SK-N-SH (cell line): ENCODE results near the gene NEURL3. TPM values are rescaled to one million over a fixed set of nuclear protein-coding genes. Genes with fewer than 3 reads are reported as not detected.
A peak's percentile ranks its signal among the peaks of the same experiment; 100 is the strongest.

Experiments used
- CTCF ChIA-PET: fragments of 300-600, 350-600 bp; formaldehyde crosslinking; extraction: SDS; loops from one replicate; lab custom pipeline; 2021; lab: Yijun Ruan, JAX
- POLR2A ChIA-PET: fragments of 350-600 bp; sonication (Branson Sonifier 250); formaldehyde crosslinking; extraction: SDS; loops from one replicate; lab custom pipeline; 2020; ENCODE audit warnings: antibody characterized with exemption, inconsistent platforms; lab: Yijun Ruan, JAX
- DNase-seq: peaks from one replicate; pipeline ENCODE4 v3.0.0; 2012
- H2AFZ ChIP-seq: fragments of 200-600 bp; sonication (generic); 2 replicates; pipeline ENCODE4 v1.8.1; 2016; ENCODE audit warnings: antibody characterized with exemption, mild to moderate bottlenecking, low read depth
- H3F3A ChIP-seq: fragments of 200-600 bp; sonication (generic); replicated peaks from 2 replicates; pipeline ENCODE3; 2016; ENCODE audit warnings: antibody characterized with exemption, mild to moderate bottlenecking; ENCODE audit not compliant: insufficient read depth
- H3K27ac ChIP-seq, 2 experiments: fragments of 200-500 bp in 1 of 2; fragments of 200-600 bp in 1 of 2; sonication (Bioruptor generic) in 1 of 2; sonication (generic), shearing (Covaris generic) in 1 of 2; 2 replicates each; pipeline versions ENCODE4 v1.5.1 to v1.6.1; 2014 to 2016; ENCODE audit warnings: low read depth in 2 of 2, inconsistent platforms in 1 of 2, low read length in 1 of 2, mild to moderate bottlenecking in 1 of 2, mixed read lengths in 1 of 2
- H3K27me3 ChIP-seq: fragments of 200-600 bp; sonication (generic), shearing (Covaris generic); 2 replicates; pipeline ENCODE4 v1.6.1; 2016; ENCODE audit warnings: mixed run types; ENCODE audit not compliant: insufficient read depth
- H3K36me3 ChIP-seq, 2 experiments: fragments of 200-500 bp in 1 of 2; fragments of 200-600 bp in 1 of 2; sonication (Bioruptor generic) in 1 of 2; sonication (generic) in 1 of 2; replicated peaks in 1 of 2; 2 replicates each; pipeline versions ENCODE3 to v1.5.1; 2014 to 2016; ENCODE audit warnings: low read length in 1 of 2, mild to moderate bottlenecking in 1 of 2; ENCODE audit not compliant: insufficient read depth in 2 of 2, control insufficient read depth in 1 of 2
- H3K4me1 ChIP-seq, 2 experiments: fragments of 200-500 bp in 1 of 2; fragments of 200-600 bp in 1 of 2; sonication (Bioruptor generic) in 1 of 2; sonication (generic), shearing (Covaris generic) in 1 of 2; 2 replicates each; pipeline versions ENCODE4 v1.5.1 to v1.6.1; 2014 to 2016; ENCODE audit warnings: low read depth in 1 of 2, low read length in 1 of 2, mixed run types in 1 of 2; ENCODE audit not compliant: insufficient read depth in 2 of 2, control insufficient read depth in 1 of 2
- H3K4me2 ChIP-seq: fragments of 200-600 bp; sonication (generic), shearing (Covaris generic); 2 replicates; pipeline ENCODE4 v1.6.1; 2017; ENCODE audit warnings: mixed run types
- H3K4me3 ChIP-seq, 2 experiments: fragments of 200-500 bp in 1 of 2; fragments of 200-600 bp in 1 of 2; sonication (Bioruptor generic) in 1 of 2; sonication (generic), shearing (Covaris generic) in 1 of 2; 2 replicates each; pipeline versions ENCODE4 v1.5.1 to v1.8.1; 2014 to 2016; ENCODE audit warnings: low read depth in 2 of 2, inconsistent platforms in 1 of 2, low read length in 1 of 2, mild to moderate bottlenecking in 1 of 2, mixed read lengths in 1 of 2, moderate library complexity in 1 of 2
- H3K79me2 ChIP-seq: fragments of 200-600 bp; sonication (generic); 2 replicates; pipeline ENCODE4 v1.8.1; 2017; ENCODE audit warnings: mild to moderate bottlenecking; ENCODE audit not compliant: insufficient read depth
- H3K9ac ChIP-seq: fragments of 200-600 bp; sonication (generic); 2 replicates; pipeline ENCODE4 v1.6.1; 2017; ENCODE audit warnings: mixed run types
- H3K9me2 ChIP-seq: fragments of 200-600 bp; sonication (generic); 2 replicates; pipeline ENCODE4 v1.6.1; 2017; ENCODE audit warnings: mixed run types
- H3K9me3 ChIP-seq: fragments of 200-600 bp; sonication (generic); 2 replicates; pipeline ENCODE4 v1.6.1; 2017; ENCODE audit warnings: mixed run types, mild to moderate bottlenecking, moderate library complexity
- H4K20me1 ChIP-seq: fragments of 200-600 bp; sonication (generic); 2 replicates; pipeline ENCODE4 v1.6.1; 2017; ENCODE audit warnings: mild to moderate bottlenecking, mixed run types; ENCODE audit not compliant: insufficient read depth
- ELF1 ChIP-seq: IDR thresholded peaks from 2 replicates; pipeline ENCODE4 v1.4.0; 2012
- FOSL2 ChIP-seq: IDR thresholded peaks from 2 replicates; pipeline ENCODE4 v1.4.0; 2012; ENCODE audit warnings: low read depth, mild to moderate bottlenecking, moderate library complexity, borderline replicate concordance
- FOXM1 ChIP-seq: IDR thresholded peaks from 2 replicates; pipeline ENCODE4 v1.4.0; 2012; ENCODE audit warnings: low read depth, mild to moderate bottlenecking
- MXI1 ChIP-seq: IDR thresholded peaks from 2 replicates; pipeline ENCODE4 v1.6.1; 2012; ENCODE audit warnings: mild to moderate bottlenecking, low read depth, low read length, improper control_type of control experiment
- NFIC ChIP-seq: IDR thresholded peaks from 2 replicates; pipeline ENCODE4 v1.4.0; 2012; ENCODE audit warnings: borderline replicate concordance
- POLR2AphosphoS5 ChIP-seq: IDR thresholded peaks from 2 replicates; pipeline ENCODE4 v1.6.1; 2012; ENCODE audit warnings: low read depth, low read length
- RAD21 ChIP-seq: IDR thresholded peaks from 2 replicates; pipeline ENCODE4 v1.6.1; 2012; ENCODE audit warnings: mild to moderate bottlenecking, low read length
- SMC3 ChIP-seq: IDR thresholded peaks from 2 replicates; pipeline ENCODE4 v1.6.1; 2012; ENCODE audit warnings: low read depth, low read length, improper control_type of control experiment
- YY1 ChIP-seq: IDR thresholded peaks from 2 replicates; pipeline ENCODE4 v1.4.0; 2012; ENCODE audit warnings: low read depth, mild to moderate bottlenecking
- WGBS: methylation state at CpG from one replicate; pipeline ENCODE4 v1.1.6; 2017; ENCODE audit warnings: low lambda C conversion rate; 5-methylcytosine and 5-hydroxymethylcytosine counted together
- polyA plus RNA-seq, 3 experiments: library from polyadenylated mRNA; depleted of rRNA; stranded (reverse); fragments of >200 nt; gene quantifications; 2 replicates each; pipeline ENCODE4 v1.2.3, GENCODE V29; 2012
- TF ChIP-seq, protein P1 (sequence below): fragments of 150-350 bp; IDR thresholded peaks from 2 replicates; pipeline ENCODE4 v1.6.1; 2016; ENCODE audit warnings: mild to moderate bottlenecking, low read depth, low read length
- TF ChIP-seq, protein P2 (sequence below): fragments of 200-600 bp; sonication (generic); IDR thresholded peaks from 2 replicates; pipeline ENCODE4 v1.6.1; 2017; ENCODE audit warnings: antibody characterized with exemption, mild to moderate bottlenecking, moderate library complexity
- TF ChIP-seq, protein P3 (sequence below): IDR thresholded peaks from 2 replicates; pipeline ENCODE4 v1.6.1; 2012; ENCODE audit warnings: mild to moderate bottlenecking, low read depth, low read length, moderate library complexity
- TF ChIP-seq, protein P4 (sequence below): IDR thresholded peaks from 2 replicates; pipeline ENCODE4; 2012
- TF ChIP-seq, protein P5 (sequence below): IDR thresholded peaks from 2 replicates; pipeline ENCODE4 v1.4.0; 2012; ENCODE audit warnings: low read depth

The NEURL3 gene, protein sequence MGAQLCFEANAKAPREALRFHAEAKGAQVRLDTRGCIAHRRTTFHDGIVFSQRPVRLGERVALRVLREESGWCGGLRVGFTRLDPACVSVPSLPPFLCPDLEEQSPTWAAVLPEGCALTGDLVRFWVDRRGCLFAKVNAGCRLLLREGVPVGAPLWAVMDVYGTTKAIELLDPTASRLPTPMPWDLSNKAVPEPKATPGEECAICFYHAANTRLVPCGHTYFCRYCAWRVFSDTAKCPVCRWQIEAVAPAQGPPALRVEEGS
- 0.05 and 0.08 TPM in 2 replicates for polyA plus RNA-seq (2012; rRNA removed)
- 0.01 TPM in 1 of 2 replicates, not detected in the other for polyA plus RNA-seq (2012; cell fraction: cytosol; rRNA removed)
- 0.04 TPM in 1 of 2 replicates, not detected in the other for polyA plus RNA-seq (2012; cell fraction: nucleus; rRNA removed)

DNA sequence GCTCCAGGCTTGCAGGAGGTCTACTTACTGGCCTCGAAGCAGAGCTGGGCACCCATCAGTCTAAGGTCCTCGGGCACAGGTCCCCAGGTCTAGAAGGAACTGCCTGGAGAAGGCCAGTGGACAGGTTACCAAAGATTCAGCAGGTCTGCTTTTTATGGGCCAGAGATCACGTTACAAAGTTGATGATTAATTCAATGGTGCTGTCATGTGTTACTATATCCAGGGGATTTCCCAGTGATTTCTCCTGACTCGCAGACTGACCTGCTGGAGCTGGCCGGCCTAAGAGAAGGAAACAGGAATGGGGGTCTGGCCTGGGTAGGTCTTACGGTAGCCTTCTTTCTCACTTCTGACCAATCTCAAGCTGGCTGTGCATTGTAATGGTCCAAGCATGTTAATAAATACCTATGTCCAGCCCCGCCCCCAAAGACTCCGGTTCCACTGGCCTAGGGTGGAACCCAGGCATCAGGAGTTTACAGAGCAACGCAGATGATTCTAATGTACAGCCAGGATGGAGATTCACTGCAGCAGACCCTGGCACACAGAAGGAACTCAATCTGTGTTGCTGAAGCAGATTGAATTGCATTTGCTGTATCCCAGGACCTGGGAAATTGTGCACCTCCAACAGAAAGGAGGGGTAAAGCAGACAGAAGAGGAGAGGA lies at the start of gene NEURL3:
NEURL3 (minus strand) TSS at position 127 of the 659 bp plus-strand sequence; CDS start at position 56, 71 bp downstream.
- POLR2A ChIA-PET: no interaction called here

DNA sequence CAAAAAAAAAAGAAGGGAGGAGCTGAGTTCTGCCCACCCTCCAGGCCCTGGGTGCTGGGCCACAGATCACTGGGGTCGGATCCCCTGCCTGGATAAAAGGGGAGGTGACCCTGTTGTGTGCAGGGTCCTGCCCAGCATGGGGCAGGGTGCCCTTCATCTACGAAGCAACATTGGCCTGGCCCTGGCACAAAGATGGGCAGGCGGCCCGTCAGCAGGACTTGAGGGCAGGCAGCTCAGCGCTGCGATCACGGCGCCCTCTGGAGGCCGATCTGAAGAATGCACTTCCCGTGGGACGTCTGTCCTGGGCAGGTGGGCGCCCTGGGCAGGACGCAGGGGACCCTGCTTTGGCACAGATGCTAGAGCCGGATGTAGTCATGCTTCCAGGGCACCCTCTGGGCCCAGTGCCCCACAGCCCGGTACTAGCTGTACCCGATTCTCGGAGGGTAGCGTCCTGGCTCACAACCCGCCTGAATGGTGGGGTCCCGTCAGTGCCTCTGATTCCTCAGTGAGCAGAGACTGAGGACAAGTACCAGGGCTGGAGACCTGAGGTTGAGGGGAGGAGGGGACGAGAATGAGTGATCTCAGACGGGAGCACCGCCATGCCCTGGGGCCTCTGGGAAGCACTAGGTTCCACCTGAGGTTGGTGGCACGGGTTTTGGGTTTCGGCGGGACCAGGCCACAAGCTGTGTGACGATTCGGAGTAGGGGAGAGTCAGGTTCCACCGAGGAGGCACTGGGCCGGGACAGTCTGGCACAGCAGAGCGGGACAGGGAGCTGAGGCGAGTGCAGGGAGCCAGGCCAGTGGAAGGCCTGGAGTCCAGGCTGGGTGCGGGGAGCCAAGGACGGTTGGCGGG lies 49.4 kb upstream of the NEURL3 start:
- peaks cover 3% of the 10 kb centered on the region for H3F3A ChIP-seq
- no peak overlapping the region for H3K27ac ChIP-seq
- peak; percentile 90 for DNase-seq
- H3K4me1 ChIP-seq: peaks cover 0 to 3% of the 10 kb centered on the region in 2 experiments; a peak in 1 of 4 replicates
- no peak overlapping the region; a peak in 1 of 4 replicates for H3K4me3 ChIP-seq
- 72% methylated on average over 16 of the region's 35 CpGs for WGBS
- H3K9ac ChIP-seq: no peak overlapping the region
- H4K20me1 ChIP-seq: no peaks in the 10 kb centered on the region
- H3K9me2 ChIP-seq: no peaks in the 10 kb centered on the region
- H3K9me3 ChIP-seq: no peaks in the 10 kb centered on the region
- CTCF ChIA-PET: interaction anchor here (0.6 to 6.6 kb wide), 55 partner anchors 11 to 562 kb away, joined by 3 to 91 read pairs (median 4); partner anchors contain the start of gene NEURL3
- no peaks in the 10 kb centered on the region for H3K79me2 ChIP-seq
- no peaks in the 10 kb centered on the region for H3K27me3 ChIP-seq
- peaks cover 0 to 3% of the 10 kb centered on the region in 2 experiments for H3K36me3 ChIP-seq
- no peak overlapping the region for H3K4me2 ChIP-seq
- POLR2A ChIA-PET: interaction anchor here (0.6 to 0.7 kb wide), 2 partner anchors 19 to 155 kb away, joined by 3 to 5 read pairs; no protein-coding TSS in a partner anchor
- H2AFZ ChIP-seq: no peak overlapping the region
- TF ChIP-seq SMC3 (peak; percentile 56; the same call in 1 of the 2 replicates), FOXM1 (no peak), FOSL2 (no peak), ELF1 (no peak), RAD21 (peak; percentile 82), YY1 (no peak), NFIC (no peak), POLR2AphosphoS5 (no peak)
- TF ChIP-seq, protein P1, sequence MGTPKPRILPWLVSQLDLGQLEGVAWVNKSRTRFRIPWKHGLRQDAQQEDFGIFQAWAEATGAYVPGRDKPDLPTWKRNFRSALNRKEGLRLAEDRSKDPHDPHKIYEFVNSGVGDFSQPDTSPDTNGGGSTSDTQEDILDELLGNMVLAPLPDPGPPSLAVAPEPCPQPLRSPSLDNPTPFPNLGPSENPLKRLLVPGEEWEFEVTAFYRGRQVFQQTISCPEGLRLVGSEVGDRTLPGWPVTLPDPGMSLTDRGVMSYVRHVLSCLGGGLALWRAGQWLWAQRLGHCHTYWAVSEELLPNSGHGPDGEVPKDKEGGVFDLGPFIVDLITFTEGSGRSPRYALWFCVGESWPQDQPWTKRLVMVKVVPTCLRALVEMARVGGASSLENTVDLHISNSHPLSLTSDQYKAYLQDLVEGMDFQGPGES: no peak
- TF ChIP-seq, protein P2, sequence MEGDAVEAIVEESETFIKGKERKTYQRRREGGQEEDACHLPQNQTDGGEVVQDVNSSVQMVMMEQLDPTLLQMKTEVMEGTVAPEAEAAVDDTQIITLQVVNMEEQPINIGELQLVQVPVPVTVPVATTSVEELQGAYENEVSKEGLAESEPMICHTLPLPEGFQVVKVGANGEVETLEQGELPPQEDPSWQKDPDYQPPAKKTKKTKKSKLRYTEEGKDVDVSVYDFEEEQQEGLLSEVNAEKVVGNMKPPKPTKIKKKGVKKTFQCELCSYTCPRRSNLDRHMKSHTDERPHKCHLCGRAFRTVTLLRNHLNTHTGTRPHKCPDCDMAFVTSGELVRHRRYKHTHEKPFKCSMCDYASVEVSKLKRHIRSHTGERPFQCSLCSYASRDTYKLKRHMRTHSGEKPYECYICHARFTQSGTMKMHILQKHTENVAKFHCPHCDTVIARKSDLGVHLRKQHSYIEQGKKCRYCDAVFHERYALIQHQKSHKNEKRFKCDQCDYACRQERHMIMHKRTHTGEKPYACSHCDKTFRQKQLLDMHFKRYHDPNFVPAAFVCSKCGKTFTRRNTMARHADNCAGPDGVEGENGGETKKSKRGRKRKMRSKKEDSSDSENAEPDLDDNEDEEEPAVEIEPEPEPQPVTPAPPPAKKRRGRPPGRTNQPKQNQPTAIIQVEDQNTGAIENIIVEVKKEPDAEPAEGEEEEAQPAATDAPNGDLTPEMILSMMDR: peak; percentile 90
- TF ChIP-seq, protein P3, sequence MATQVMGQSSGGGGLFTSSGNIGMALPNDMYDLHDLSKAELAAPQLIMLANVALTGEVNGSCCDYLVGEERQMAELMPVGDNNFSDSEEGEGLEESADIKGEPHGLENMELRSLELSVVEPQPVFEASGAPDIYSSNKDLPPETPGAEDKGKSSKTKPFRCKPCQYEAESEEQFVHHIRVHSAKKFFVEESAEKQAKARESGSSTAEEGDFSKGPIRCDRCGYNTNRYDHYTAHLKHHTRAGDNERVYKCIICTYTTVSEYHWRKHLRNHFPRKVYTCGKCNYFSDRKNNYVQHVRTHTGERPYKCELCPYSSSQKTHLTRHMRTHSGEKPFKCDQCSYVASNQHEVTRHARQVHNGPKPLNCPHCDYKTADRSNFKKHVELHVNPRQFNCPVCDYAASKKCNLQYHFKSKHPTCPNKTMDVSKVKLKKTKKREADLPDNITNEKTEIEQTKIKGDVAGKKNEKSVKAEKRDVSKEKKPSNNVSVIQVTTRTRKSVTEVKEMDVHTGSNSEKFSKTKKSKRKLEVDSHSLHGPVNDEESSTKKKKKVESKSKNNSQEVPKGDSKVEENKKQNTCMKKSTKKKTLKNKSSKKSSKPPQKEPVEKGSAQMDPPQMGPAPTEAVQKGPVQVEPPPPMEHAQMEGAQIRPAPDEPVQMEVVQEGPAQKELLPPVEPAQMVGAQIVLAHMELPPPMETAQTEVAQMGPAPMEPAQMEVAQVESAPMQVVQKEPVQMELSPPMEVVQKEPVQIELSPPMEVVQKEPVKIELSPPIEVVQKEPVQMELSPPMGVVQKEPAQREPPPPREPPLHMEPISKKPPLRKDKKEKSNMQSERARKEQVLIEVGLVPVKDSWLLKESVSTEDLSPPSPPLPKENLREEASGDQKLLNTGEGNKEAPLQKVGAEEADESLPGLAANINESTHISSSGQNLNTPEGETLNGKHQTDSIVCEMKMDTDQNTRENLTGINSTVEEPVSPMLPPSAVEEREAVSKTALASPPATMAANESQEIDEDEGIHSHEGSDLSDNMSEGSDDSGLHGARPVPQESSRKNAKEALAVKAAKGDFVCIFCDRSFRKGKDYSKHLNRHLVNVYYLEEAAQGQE: no peak
- TF ChIP-seq, protein P4, sequence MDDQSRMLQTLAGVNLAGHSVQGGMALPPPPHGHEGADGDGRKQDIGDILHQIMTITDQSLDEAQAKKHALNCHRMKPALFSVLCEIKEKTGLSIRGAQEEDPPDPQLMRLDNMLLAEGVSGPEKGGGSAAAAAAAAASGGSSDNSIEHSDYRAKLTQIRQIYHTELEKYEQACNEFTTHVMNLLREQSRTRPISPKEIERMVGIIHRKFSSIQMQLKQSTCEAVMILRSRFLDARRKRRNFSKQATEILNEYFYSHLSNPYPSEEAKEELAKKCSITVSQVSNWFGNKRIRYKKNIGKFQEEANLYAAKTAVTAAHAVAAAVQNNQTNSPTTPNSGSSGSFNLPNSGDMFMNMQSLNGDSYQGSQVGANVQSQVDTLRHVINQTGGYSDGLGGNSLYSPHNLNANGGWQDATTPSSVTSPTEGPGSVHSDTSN: no peak
- TF ChIP-seq, protein P5, sequence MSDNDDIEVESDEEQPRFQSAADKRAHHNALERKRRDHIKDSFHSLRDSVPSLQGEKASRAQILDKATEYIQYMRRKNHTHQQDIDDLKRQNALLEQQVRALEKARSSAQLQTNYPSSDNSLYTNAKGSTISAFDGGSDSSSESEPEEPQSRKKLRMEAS: no peak

More for the DNA sequence above, at the start of gene NEURL3:
- no peaks in the 10 kb centered on the region for H4K20me1 ChIP-seq
- H3K27ac ChIP-seq: no peak within 1 kb of the TSS
- H3K9me2 ChIP-seq: no peaks in the 10 kb centered on the region
- peaks cover 12% of the 10 kb centered on the region for H3K27me3 ChIP-seq
- H3K79me2 ChIP-seq: no peaks in the 10 kb centered on the region
- TF ChIP-seq FOSL2 (peak; percentile 14; the same call in 1 of the 2 replicates), MXI1 (no peak)
- peak within 1 kb of the TSS; percentile 21; the same call in 1 of the 2 replicates for H3K4me2 ChIP-seq
- WGBS: 23% methylated on average over 6 of the region's 9 CpGs
- no peaks in the 10 kb centered on the region for H3K36me3 ChIP-seq
- peaks cover 4 to 10% of the 10 kb centered on the region in 2 experiments; a peak in 1 of 4 replicates for H3K4me1 ChIP-seq
- peak; percentile 17 for DNase-seq
- no peak within 1 kb of the TSS for H2AFZ ChIP-seq
- no peak within 1 kb of the TSS for H3K9ac ChIP-seq
- H3K9me3 ChIP-seq: no peaks in the 10 kb centered on the region
- no peak within 1 kb of the TSS for H3K4me3 ChIP-seq
- CTCF ChIA-PET: interaction anchor here (1.1 to 13.9 kb wide), 6 partner anchors 10 to 513 kb away, joined by 3 to 273 read pairs (median 4); no protein-coding TSS in a partner anchor
- H3F3A ChIP-seq: no peaks in the 10 kb centered on the region
